ENCODE results near the gene STX16. TPM values are rescaled to one million over a fixed set of nuclear protein-coding genes. Genes with fewer than 3 reads are reported as not detected.
A peak's percentile ranks its signal among the peaks of the same experiment; 100 is the strongest.

STX16 gene
- total RNA-seq, 1 donor from 2014 or later: 57.0 TPM

DNA sequence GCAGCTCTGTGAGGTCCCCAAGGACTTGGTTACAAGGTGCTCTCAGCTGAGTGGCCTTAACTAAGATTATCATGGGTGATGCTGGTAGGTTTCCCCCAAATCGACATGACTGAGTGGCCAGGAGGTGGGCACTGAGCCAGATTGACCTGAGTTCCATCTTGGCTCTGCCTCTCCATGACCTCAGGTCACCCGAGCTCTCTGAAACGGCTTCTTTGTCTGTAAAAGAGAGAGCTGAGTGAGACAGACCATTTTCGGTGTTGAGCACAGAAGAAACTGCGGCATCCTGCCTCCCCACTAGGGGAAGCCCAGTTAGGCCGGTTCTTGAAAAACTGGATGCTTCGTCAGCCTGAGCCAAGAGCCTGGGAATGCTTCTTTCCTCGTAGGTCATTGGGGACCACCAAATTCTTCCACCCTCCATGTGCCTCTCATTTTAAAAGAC is 14.1 kb upstream of the STX16 start:
- Histone ChIP-seq H3K27ac (no peak overlapping the region), H3K9me3 (no peaks in the 10 kb centered on the region), H3K27me3 (peaks cover 1% of the 10 kb centered on the region), H3K36me3 (no peaks in the 10 kb centered on the region), H3K4me1 (no peaks in the 10 kb centered on the region), H3K4me3 (no peak overlapping the region)
- TF ChIP-seq, protein P1, sequence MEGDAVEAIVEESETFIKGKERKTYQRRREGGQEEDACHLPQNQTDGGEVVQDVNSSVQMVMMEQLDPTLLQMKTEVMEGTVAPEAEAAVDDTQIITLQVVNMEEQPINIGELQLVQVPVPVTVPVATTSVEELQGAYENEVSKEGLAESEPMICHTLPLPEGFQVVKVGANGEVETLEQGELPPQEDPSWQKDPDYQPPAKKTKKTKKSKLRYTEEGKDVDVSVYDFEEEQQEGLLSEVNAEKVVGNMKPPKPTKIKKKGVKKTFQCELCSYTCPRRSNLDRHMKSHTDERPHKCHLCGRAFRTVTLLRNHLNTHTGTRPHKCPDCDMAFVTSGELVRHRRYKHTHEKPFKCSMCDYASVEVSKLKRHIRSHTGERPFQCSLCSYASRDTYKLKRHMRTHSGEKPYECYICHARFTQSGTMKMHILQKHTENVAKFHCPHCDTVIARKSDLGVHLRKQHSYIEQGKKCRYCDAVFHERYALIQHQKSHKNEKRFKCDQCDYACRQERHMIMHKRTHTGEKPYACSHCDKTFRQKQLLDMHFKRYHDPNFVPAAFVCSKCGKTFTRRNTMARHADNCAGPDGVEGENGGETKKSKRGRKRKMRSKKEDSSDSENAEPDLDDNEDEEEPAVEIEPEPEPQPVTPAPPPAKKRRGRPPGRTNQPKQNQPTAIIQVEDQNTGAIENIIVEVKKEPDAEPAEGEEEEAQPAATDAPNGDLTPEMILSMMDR (IDR thresholded peaks at IDR 0.05): no peak
- intact Hi-C loops (cut with DNase I): no loop called here
- ATAC-seq (no peak), DNase-seq (peak; percentile 20)

DNA sequence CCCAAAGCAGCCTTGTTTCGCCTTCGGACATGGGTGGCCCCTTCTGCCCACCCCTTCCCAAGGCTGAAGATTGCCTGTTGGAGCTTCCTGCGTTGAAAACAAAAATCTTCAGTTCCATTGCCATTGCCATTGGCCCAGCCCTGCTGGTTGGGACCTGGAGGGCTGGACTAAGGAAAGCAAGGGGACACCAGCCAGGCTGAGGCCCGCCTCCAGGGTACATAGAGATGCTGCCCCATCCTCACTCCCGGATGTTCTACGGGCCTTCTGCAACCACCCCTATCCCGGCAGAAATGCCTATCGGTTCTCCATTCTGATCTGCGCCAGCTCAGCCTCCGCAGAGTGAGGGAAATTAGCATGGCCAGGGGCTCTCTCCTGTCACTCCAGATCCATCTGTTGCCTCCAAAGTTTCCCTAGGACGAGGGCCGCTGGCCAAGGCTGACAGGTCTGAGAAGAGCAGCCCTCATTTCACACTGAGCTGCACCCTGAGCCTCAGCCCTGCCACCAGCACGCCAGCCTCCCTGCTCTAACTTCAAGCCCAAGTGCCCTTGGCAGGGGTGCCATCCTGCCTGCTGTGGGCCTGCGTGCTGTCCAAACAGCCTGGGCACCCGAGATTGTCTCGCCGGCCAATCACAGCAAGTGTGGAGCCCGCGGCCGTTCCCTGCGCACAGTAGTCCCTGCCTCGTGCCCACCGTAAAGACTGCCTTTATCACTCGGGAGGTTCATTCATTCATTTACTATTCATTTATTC is 13.4 kb upstream of the STX16 start:
- H3K27me3 ChIP-seq: peaks cover 4% of the 10 kb centered on the region
- H3K27ac ChIP-seq: no peak overlapping the region
- H3K9me3 ChIP-seq: no peaks in the 10 kb centered on the region
- TF ChIP-seq, protein P1 (IDR thresholded peaks at IDR 0.05): no peak
- no peaks in the 10 kb centered on the region for H3K36me3 ChIP-seq
- intact Hi-C loops (cut with DNase I): no loop called here
- no peaks in the 10 kb centered on the region for H3K4me1 ChIP-seq
- DNase-seq (peak; percentile 52), ATAC-seq (no peak)
- no peak overlapping the region for H3K4me3 ChIP-seq

DNA sequence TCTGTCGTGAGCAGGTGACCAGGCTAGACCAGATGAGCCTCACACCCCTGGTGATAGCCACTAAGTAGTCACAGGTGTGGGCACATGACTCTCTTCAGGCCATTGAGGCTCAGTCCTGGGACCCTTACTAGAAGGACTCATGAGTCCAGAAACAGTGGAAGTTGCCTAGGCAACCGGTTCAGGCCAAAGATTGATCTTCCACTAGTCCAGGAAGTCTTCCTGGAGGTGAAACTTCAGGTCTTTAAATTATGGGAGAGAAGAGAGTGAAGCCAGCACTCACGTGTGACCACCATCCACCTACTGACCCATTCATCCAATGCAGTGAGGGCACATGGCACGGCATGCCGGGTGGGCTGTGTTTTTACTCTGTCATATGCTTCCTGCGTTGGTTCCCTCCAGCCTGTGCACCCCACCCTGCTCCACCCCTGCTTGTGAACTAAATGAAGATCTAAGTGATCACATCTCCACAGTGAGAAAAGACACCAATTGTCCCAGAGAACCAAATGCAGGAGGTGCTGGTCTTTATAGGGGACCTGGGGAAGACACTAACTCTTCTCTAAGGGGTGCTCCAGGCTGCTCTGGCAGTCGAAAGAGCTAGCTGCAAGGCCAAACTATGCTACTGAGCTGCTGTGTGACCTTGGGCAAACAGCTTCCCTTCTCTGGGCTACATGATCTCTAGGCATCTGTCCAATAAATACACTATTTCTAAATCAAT is 12.5 kb upstream of the STX16 start:
- ATAC-seq: no peak
- TF ChIP-seq, protein P1 (IDR thresholded peaks at IDR 0.05): no peak

DNA sequence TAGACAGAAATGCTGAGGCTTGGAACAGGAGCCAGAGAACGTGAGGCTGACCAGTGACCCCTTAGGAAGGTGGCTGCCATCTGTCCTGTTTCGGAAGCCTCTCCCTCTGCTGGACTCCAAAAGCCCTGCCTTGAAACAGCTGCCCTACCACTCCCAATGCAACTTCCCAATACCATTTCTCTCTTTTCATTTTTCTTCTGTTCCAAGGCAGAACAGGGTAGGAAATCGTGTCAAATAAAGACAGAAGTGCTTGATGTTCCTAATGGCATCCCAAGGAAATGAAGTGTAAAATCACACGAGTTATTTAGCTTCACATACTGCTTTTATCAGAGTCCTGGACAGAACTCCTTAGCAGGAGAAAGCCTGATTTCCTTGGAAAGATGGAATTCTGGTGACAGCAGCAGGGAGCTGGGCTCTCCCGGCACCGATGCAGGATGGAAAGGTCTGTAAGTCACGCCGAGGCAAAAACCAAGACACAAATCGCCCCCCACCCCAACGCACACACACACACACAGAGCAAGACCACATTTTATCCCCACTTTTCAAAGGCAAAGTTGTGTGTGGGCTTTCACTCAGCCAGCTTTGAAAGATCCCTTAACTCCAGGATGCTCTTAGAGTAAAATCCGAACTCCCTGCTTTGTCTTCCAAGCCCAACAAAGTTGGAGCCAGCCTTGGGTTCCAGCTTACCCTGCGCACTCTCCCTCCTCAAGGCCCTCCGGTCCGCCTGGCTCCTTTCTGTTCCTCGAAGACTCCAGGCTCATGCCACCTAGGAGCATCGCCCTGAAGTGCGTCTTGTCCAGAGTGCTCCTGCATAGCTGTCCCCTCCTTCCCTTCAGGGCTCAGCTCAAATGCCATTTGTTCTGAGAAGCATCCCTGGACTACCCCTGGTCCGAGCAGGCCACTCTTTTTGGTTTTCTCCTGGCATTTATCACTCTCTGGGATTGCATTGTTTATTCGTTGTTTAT is 11.6 kb upstream of the STX16 start:
- DNase-seq: peak; percentile 40

More for the DNA sequence above, 12.5 kb upstream of the STX16 start:
- intact Hi-C loops (cut with DNase I): no loop called here
- Histone ChIP-seq H3K4me1 (no peaks in the 10 kb centered on the region), H3K9me3 (no peaks in the 10 kb centered on the region), H3K27ac (no peak overlapping the region), H3K27me3 (peaks cover 4% of the 10 kb centered on the region), H3K36me3 (no peaks in the 10 kb centered on the region), H3K4me3 (no peak overlapping the region)
- peak; percentile 18 for DNase-seq

DNA sequence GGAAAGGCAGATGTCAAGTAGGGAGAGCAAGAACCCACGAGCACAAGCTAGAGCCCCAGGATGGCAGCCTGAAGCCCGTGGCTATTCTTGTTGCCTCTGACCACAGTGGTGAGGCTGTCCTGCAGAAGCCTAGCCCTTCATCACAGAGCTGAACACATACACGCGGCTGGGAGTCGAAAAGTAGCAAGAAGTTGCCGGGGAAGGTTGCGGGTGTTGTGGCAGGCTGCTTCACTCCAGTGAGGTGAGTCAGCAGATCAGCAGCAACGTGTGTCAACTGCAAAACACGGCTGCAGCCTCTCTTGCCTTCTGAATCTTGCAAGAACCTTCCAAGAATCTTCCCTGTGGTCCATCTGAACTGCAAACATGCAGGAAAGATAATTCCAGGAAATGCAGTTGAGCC is 10.6 kb upstream of the STX16 start:
- intact Hi-C loops (cut with DNase I): no loop called here
- no peaks in the 10 kb centered on the region for H3K36me3 ChIP-seq
- TF ChIP-seq, protein P1 (IDR thresholded peaks at IDR 0.05): no peak
- H3K27ac ChIP-seq: no peak overlapping the region
- DNase-seq: peak; percentile 17
- H3K4me3 ChIP-seq: no peak overlapping the region
- no peak for ATAC-seq
- H3K9me3 ChIP-seq: no peaks in the 10 kb centered on the region
- H3K27me3 ChIP-seq: peaks cover 4% of the 10 kb centered on the region
- no peaks in the 10 kb centered on the region for H3K4me1 ChIP-seq

More for the DNA sequence above, 11.6 kb upstream of the STX16 start:
- no peak overlapping the region for H3K27ac ChIP-seq
- intact Hi-C loops (cut with DNase I): no loop called here
- TF ChIP-seq, protein P1 (IDR thresholded peaks at IDR 0.05): no peak
- no peaks in the 10 kb centered on the region for H3K4me1 ChIP-seq
- H3K27me3 ChIP-seq: peaks cover 4% of the 10 kb centered on the region
- no peak overlapping the region for H3K4me3 ChIP-seq
- no peaks in the 10 kb centered on the region for H3K36me3 ChIP-seq
- H3K9me3 ChIP-seq: no peaks in the 10 kb centered on the region
- no peak for ATAC-seq

Measured in upper lobe of right lung (tissue), 1 donor.